ENCODE data around the gene AGFG2. TPM values are rescaled to one million over a fixed set of nuclear protein-coding genes. Genes with fewer than 3 reads are reported as not detected.

Gene AGFG2
- total and polyA plus RNA-seq, 2 of the 13 experiments (the other 11 are each of a cell fraction or from before 2014, with no cell fraction given): 125 to 132 TPM

DNA sequence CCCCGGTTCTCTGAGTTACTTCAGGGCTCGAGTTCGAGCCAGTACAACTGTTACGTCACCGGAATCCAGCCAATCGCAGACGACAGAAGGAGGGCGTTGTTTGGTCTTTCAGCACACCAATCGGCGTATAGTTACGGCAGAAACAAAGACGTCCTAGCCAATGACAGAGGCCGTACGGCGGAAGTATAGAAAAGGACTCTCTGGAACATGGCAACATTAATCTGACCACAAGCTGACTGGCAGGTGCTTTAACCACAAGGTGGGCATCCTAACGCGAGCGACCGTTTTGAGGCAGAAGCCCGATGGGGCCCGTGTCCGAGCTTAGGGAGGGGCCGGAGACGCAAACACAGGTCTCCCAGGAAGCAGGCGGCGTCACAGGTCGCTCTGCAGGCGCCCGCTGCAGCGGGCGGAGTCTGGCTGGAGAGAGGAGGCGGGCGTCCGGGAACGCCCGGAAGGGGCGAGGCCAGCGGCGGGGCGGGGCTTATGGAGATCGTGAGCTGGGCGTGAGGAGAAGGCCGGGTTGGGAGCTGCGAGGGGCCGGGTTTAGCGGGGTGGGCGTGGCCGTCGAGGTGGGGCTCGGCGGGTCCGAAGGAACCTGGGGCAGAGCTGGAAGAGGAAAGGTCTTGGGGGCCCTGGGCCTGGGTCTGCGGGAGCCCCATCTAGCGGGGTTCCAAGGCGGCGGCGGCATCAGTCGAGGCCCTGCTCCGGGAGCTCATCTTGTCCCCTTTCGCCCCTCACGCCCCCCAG lies 73.2 kb downstream of the AGFG2 start, which contains the start of gene MOSPD3 (continued):
- TF ChIP-seq ZSCAN31 (CRISPR knock-in tag; IDR thresholded peaks at IDR 0.05; ENCODE audit: low read depth) (no peak; the same call in 1 of the 2 replicates), ZNF468 (CRISPR knock-in tag; IDR thresholded peaks at IDR 0.05) (no peak), ELF1 (CRISPR knock-in tag; IDR thresholded peaks at IDR 0.05) (peak; percentile 91), GATAD2A (CRISPR knock-in tag; IDR thresholded peaks at IDR 0.05) (no peak), TBX2 (CRISPR knock-in tag; IDR thresholded peaks at IDR 0.05; ENCODE audit: borderline replicate concordance) (peak; percentile 32; the same call in 1 of the 2 replicates), THAP11 (CRISPR knock-in tag; IDR thresholded peaks at IDR 0.05) (peak; percentile 64), CENPT (CRISPR knock-in tag; IDR thresholded peaks at IDR 0.05; ENCODE audit: low read depth) (no peak), GTF3A (CRISPR knock-in tag; conservative IDR thresholded peaks at IDR 0.05) (no peak), MAZ (IDR thresholded peaks at IDR 0.05; ENCODE audit: borderline replicate concordance, low read depth, low read length) (no peak), MAZ (CRISPR knock-in tag; IDR thresholded peaks at IDR 0.05; ENCODE audit: low read depth) (no peak), SP1 (IDR thresholded peaks at IDR 0.05) (no peak), SP1 (CRISPR knock-in tag; IDR thresholded peaks at IDR 0.05) (peak; percentile 50; the same call in 1 of the 2 replicates), NFYB (CRISPR knock-in tag; IDR thresholded peaks at IDR 0.05) (peak; percentile 92), ATF7 (IDR thresholded peaks at IDR 0.05) (peak; percentile 93), ATF7 (CRISPR knock-in tag; IDR thresholded peaks at IDR 0.05) (no peak), HDAC1 (CRISPR knock-in tag; IDR thresholded peaks at IDR 0.05) (peak; percentile 56), ZNF460 (CRISPR knock-in tag; IDR thresholded peaks at IDR 0.05; ENCODE audit: borderline replicate concordance) (no peak), ZNF761 (CRISPR knock-in tag; conservative IDR thresholded peaks at IDR 0.05) (no peak), ZNF713 (CRISPR knock-in tag; IDR thresholded peaks at IDR 0.05) (no peak), RBFOX2 (IDR thresholded peaks at IDR 0.05; ENCODE audit: low read depth, low read length) (peak; percentile 95), TMF1 (CRISPR knock-in tag; IDR thresholded peaks at IDR 0.05; ENCODE audit: low read depth) (no peak), GABPB1 (CRISPR knock-in tag; IDR thresholded peaks at IDR 0.05) (peak; percentile 91)
- TF ChIP-seq, protein P1, sequence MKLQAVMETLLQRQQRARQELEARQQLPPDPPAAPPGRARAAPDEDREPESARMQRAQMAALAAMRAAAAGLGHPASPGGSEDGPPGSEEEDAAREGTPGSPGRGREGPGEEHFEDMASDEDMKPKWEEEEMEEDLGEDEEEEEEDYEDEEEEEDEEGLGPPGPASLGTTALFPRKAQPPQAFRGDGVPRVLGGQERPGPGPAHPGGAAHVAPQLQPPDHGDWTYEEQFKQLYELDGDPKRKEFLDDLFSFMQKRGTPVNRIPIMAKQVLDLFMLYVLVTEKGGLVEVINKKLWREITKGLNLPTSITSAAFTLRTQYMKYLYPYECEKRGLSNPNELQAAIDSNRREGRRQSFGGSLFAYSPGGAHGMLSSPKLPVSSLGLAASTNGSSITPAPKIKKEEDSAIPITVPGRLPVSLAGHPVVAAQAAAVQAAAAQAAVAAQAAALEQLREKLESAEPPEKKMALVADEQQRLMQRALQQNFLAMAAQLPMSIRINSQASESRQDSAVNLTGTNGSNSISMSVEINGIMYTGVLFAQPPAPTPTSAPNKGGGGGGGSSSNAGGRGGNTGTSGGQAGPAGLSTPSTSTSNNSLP (IDR thresholded peaks at IDR 0.05; ENCODE audit: low read depth, low read length): no peak
- TF ChIP-seq, protein P2, sequence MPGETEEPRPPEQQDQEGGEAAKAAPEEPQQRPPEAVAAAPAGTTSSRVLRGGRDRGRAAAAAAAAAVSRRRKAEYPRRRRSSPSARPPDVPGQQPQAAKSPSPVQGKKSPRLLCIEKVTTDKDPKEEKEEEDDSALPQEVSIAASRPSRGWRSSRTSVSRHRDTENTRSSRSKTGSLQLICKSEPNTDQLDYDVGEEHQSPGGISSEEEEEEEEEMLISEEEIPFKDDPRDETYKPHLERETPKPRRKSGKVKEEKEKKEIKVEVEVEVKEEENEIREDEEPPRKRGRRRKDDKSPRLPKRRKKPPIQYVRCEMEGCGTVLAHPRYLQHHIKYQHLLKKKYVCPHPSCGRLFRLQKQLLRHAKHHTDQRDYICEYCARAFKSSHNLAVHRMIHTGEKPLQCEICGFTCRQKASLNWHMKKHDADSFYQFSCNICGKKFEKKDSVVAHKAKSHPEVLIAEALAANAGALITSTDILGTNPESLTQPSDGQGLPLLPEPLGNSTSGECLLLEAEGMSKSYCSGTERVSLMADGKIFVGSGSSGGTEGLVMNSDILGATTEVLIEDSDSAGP (CRISPR knock-in tag; IDR thresholded peaks at IDR 0.05; ENCODE audit: borderline replicate concordance): peak; percentile 59; the same call in 1 of the 2 replicates
